Activated T-helper 1 cell treated with Interleukin-2 at 50 U/mL for 16 hours (primary cell): ENCODE data around the gene SCAF8.

Source experiments
- DNase-seq: peaks from one replicate; pipeline ENCODE4 v3.0.0-alpha.2; 2020; ENCODE audit warnings: low read depth

The SCAF8 gene

GRCh38 chr6:154841109-154841508, 107.9 kb downstream of the SCAF8 start:
- DNase-seq: no peak

- DNase-seq: no peak
These were observed 109.6 kb downstream of the SCAF8 start for GRCh38 chr6:154842833-154843232.

GRCh38 chr6:154847318-154847717, 114.1 kb downstream of the SCAF8 start:
- DNase-seq: no peak

GRCh38 chr6:154848580-154848979, 115.4 kb downstream of the SCAF8 start:
- DNase-seq: no peak

GRCh38 chr6:154849475-154849874, 116.3 kb downstream of the SCAF8 start:
- DNase-seq: no peak

GRCh38 chr6:154852687-154853086, 119.5 kb downstream of the SCAF8 start:
- no peak for DNase-seq

- no peak for DNase-seq
These were observed 124.3 kb downstream of the SCAF8 start for GRCh38 chr6:154857529-154857928.

- DNase-seq: no peak
These were observed 128.6 kb downstream of the SCAF8 start for GRCh38 chr6:154861825-154862224.

GRCh38 chr6:154862536-154862935, 129.3 kb downstream of the SCAF8 start:
- no peak for DNase-seq

- DNase-seq: no peak
These were observed 130.8 kb downstream of the SCAF8 start for GRCh38 chr6:154864066-154864430.

GRCh38 chr6:154865291-154865690, 132.1 kb downstream of the SCAF8 start:
- no peak for DNase-seq

GRCh38 chr6:154868143-154868594, 135.0 kb downstream of the SCAF8 start:
- DNase-seq: no peak

GRCh38 chr6:154872542-154873114, 139.4 kb downstream of the SCAF8 start:
- DNase-seq: no peak

- no peak for DNase-seq
These were observed 140.3 kb downstream of the SCAF8 start for GRCh38 chr6:154873546-154873945.

- DNase-seq: no peak
These were observed 141.8 kb downstream of the SCAF8 start for GRCh38 chr6:154874773-154875592.

GRCh38 chr6:154876486-154877280, 143.5 kb downstream of the SCAF8 start:
- no peak for DNase-seq

- DNase-seq: no peak
These were observed 145.8 kb downstream of the SCAF8 start for GRCh38 chr6:154878871-154879491.

GRCh38 chr6:154882107-154882506, 148.9 kb downstream of the SCAF8 start:
- DNase-seq: no peak
